ENCODE measurements around the gene SERF2.
"Not testable (repeated sequence)": the region's sequence is repeated elsewhere in the genome, so short reads cannot be mapped to it uniquely, and the experiment has no call there.

SERF2 gene

GRCh38 chr15:43808960-43809678 is 17.0 kb downstream of the SERF2 start:
- peak; percentile 45 for DNase-seq (ENCODE audit: low spot score)
- TF ChIP-seq CTCF (IDR thresholded peaks at IDR 0.05; ENCODE audit: extremely low read depth, missing control alignments): no peak

- not testable (repeated sequence) for DNase-seq (ENCODE audit: low spot score)
Measured at GRCh38 chr15:43815064-43815463, 22.9 kb downstream of the SERF2 start.

- DNase-seq (ENCODE audit: low spot score): no peak
- TF ChIP-seq CTCF (IDR thresholded peaks at IDR 0.05; ENCODE audit: extremely low read depth, missing control alignments): no peak
Measured at GRCh38 chr15:43821505-43821904, 29.4 kb downstream of the SERF2 start.

GRCh38 chr15:43824302-43825246 is 32.5 kb downstream of the SERF2 start, which contains the start of gene MFAP1:
TSS of gene MFAP1 (minus strand) at chr15:43824690. CDS start at chr15:43824569, 121 bp downstream.
- no peak for TF ChIP-seq CTCF (IDR thresholded peaks at IDR 0.05; ENCODE audit: extremely low read depth, missing control alignments)
- peak; percentile 91 for DNase-seq (ENCODE audit: low spot score)

- not testable (repeated sequence) for DNase-seq (ENCODE audit: low spot score)
Measured at GRCh38 chr15:43825305-43825704, 33.2 kb downstream of the SERF2 start.

GRCh38 chr15:43826029-43826507 is 33.9 kb downstream of the SERF2 start:
- no peak for TF ChIP-seq CTCF (IDR thresholded peaks at IDR 0.05; ENCODE audit: extremely low read depth, missing control alignments)
- no peak for DNase-seq (ENCODE audit: low spot score)

- TF ChIP-seq CTCF (IDR thresholded peaks at IDR 0.05; ENCODE audit: extremely low read depth, missing control alignments): no peak
- peak; percentile 83 for DNase-seq (ENCODE audit: low spot score)
Measured at GRCh38 chr15:43826508-43827341, 34.6 kb downstream of the SERF2 start, which contains the start of gene WDR76. TSS of gene WDR76 (plus strand) at chr15:43827002. CDS start at chr15:43827033, 31 bp downstream.

Data from GM20000 (cell line).